HL-60 (cell line): ENCODE data around the gene POC1A.

Source experiments
- DNase-seq, 2 experiments: peaks; one replicate each; pipeline ENCODE4 v3.0.0-alpha.2; 2010 to 2020; ENCODE audit warnings: low read depth in 1 of 2, low spot score in 1 of 2
- H3K27ac ChIP-seq: fragments of 250-450 bp; sonication (Bioruptor Pico); replicated peaks from 2 replicates; pipeline ENCODE4 v1.5.1; 2020; ENCODE audit warnings: mild to moderate bottlenecking, moderate library complexity
- H3K27me3 ChIP-seq: fragments of 250-450 bp; sonication (Bioruptor Pico); 2 replicates; pipeline ENCODE4 v1.5.1; 2021; ENCODE audit warnings: mild to moderate bottlenecking, moderate library complexity; ENCODE audit not compliant: insufficient read depth, poor library complexity, severe bottlenecking
- H3K4me3 ChIP-seq: replicated peaks from 2 replicates; pipeline ENCODE4 v1.5.1; 2011; ENCODE audit warnings: mild to moderate bottlenecking, control low read depth, low read length; ENCODE audit not compliant: insufficient read depth
- GABPA ChIP-seq: IDR thresholded peaks from 2 replicates; pipeline ENCODE4 v1.6.1; 2012; ENCODE audit warnings: low read depth
- POLR2AphosphoS5 ChIP-seq: IDR thresholded peaks from 2 replicates; pipeline ENCODE4 v1.6.1; 2012; ENCODE audit warnings: low read depth
- SPI1 ChIP-seq: IDR thresholded peaks from 2 replicates; pipeline ENCODE4 v1.6.1; 2012; ENCODE audit warnings: low read depth, mild to moderate bottlenecking, borderline replicate concordance
- TF ChIP-seq, protein P1 (sequence below): IDR thresholded peaks from one replicate; pipeline ENCODE4 v1.5.1; 2011; ENCODE audit warnings: low read length, control low read depth, inconsistent platforms; ENCODE audit not compliant: insufficient read depth
- TF ChIP-seq, protein P2 (sequence below): IDR thresholded peaks from 2 replicates; pipeline ENCODE4 v1.6.1; 2012; ENCODE audit warnings: low read depth; ENCODE audit not compliant: insufficient replicate concordance

The POC1A gene

DNA sequence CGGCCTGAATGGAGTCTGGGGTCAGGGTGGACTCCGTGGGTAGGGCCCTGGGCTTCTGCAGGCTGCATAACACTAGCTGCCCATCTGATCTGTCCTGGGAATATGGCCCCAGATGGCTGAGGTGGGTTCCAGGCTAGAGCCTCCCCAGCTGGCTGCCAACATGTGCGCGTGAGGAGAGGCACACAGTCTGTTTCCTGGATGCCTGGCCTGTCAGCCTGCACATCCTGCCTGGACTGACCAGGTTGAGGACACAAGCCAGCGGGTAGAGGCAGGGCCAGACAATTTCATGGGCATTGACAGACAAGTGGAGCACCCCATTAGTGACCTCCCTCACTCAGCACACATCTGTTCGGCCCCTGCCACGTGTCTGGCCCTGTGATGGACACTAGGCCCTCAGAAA is 128.8 kb downstream of the POC1A start:
- no peak for DNase-seq
- H3K27me3 ChIP-seq = no peaks in the 10 kb centered on the region
- no peak overlapping the region for H3K4me3 ChIP-seq
- no peak overlapping the region for H3K27ac ChIP-seq
- TF ChIP-seq, protein P1, sequence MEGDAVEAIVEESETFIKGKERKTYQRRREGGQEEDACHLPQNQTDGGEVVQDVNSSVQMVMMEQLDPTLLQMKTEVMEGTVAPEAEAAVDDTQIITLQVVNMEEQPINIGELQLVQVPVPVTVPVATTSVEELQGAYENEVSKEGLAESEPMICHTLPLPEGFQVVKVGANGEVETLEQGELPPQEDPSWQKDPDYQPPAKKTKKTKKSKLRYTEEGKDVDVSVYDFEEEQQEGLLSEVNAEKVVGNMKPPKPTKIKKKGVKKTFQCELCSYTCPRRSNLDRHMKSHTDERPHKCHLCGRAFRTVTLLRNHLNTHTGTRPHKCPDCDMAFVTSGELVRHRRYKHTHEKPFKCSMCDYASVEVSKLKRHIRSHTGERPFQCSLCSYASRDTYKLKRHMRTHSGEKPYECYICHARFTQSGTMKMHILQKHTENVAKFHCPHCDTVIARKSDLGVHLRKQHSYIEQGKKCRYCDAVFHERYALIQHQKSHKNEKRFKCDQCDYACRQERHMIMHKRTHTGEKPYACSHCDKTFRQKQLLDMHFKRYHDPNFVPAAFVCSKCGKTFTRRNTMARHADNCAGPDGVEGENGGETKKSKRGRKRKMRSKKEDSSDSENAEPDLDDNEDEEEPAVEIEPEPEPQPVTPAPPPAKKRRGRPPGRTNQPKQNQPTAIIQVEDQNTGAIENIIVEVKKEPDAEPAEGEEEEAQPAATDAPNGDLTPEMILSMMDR = no peak
- TF ChIP-seq, protein P2, sequence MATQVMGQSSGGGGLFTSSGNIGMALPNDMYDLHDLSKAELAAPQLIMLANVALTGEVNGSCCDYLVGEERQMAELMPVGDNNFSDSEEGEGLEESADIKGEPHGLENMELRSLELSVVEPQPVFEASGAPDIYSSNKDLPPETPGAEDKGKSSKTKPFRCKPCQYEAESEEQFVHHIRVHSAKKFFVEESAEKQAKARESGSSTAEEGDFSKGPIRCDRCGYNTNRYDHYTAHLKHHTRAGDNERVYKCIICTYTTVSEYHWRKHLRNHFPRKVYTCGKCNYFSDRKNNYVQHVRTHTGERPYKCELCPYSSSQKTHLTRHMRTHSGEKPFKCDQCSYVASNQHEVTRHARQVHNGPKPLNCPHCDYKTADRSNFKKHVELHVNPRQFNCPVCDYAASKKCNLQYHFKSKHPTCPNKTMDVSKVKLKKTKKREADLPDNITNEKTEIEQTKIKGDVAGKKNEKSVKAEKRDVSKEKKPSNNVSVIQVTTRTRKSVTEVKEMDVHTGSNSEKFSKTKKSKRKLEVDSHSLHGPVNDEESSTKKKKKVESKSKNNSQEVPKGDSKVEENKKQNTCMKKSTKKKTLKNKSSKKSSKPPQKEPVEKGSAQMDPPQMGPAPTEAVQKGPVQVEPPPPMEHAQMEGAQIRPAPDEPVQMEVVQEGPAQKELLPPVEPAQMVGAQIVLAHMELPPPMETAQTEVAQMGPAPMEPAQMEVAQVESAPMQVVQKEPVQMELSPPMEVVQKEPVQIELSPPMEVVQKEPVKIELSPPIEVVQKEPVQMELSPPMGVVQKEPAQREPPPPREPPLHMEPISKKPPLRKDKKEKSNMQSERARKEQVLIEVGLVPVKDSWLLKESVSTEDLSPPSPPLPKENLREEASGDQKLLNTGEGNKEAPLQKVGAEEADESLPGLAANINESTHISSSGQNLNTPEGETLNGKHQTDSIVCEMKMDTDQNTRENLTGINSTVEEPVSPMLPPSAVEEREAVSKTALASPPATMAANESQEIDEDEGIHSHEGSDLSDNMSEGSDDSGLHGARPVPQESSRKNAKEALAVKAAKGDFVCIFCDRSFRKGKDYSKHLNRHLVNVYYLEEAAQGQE = no peak
- TF ChIP-seq POLR2AphosphoS5 (no peak), SPI1 (no peak), GABPA (no peak)
